ENCODE results near the gene TMEM247.

GRCh38 chr2:46499392-46499785, 20.0 kb downstream of the TMEM247 start:
- no peak for TF ChIP-seq CEBPB (IDR thresholded peaks at IDR 0.05; ENCODE audit: low read depth, low read length)
- TF ChIP-seq CTCF (IDR thresholded peaks at IDR 0.05; ENCODE audit: control extremely low read depth in 1 of 3, insufficient read depth in 1 of 3, low read depth in 1 of 3, low read length in 3 of 3): no peak
- no peak for TF ChIP-seq TAF1 (IDR thresholded peaks at IDR 0.05; ENCODE audit: low read depth, low read length)
- no peak for TF ChIP-seq EGR1 (IDR thresholded peaks at IDR 0.05; ENCODE audit: borderline replicate concordance, low read depth, low read length)
- no peak for TF ChIP-seq CREB1 (IDR thresholded peaks at IDR 0.05)
- no peak for TF ChIP-seq SP1 (IDR thresholded peaks at IDR 0.05; ENCODE audit: low read depth, low read length)
- no peak for TF ChIP-seq TEAD4 (IDR thresholded peaks at IDR 0.05; ENCODE audit: low read depth, low read length)
- no peak for TF ChIP-seq POLR2AphosphoS5 (IDR thresholded peaks at IDR 0.05; ENCODE audit: low read depth, low read length)
- TF ChIP-seq YY1 (IDR thresholded peaks at IDR 0.05; ENCODE audit: low read depth, low read length): no peak
- TF ChIP-seq JUND (IDR thresholded peaks at IDR 0.05; ENCODE audit: low read length): no peak
- TF ChIP-seq EZH2 (IDR thresholded peaks at IDR 0.05; ENCODE audit: low read depth, low read length, severe bottlenecking): no peak

All from H1 (cell line).